ENCODE results near the gene LLGL2.

The LLGL2 gene

GRCh38 chr17:75553295-75554110 is 28.0 kb downstream of the LLGL2 start:
- DNase-seq: no peak

- DNase-seq: no peak
These were observed 30.2 kb downstream of the LLGL2 start for GRCh38 chr17:75555679-75556153.

- DNase-seq: no peak
These were observed 31.8 kb downstream of the LLGL2 start for GRCh38 chr17:75557075-75557851.

- no peak for DNase-seq
These were observed 32.6 kb downstream of the LLGL2 start for GRCh38 chr17:75557852-75558665.

- no peak for DNase-seq
These were observed 33.4 kb downstream of the LLGL2 start for GRCh38 chr17:75558666-75559530.

GRCh38 chr17:75559958-75560533 is 34.5 kb downstream of the LLGL2 start:
- DNase-seq: no peak

- DNase-seq: no peak
These were observed 36.6 kb downstream of the LLGL2 start for GRCh38 chr17:75561927-75562603.

GRCh38 chr17:75563063-75563758 is 37.7 kb downstream of the LLGL2 start:
- no peak for DNase-seq

- DNase-seq: no peak
These were observed 38.7 kb downstream of the LLGL2 start for GRCh38 chr17:75564195-75564594.

GRCh38 chr17:75565066-75565465 is 39.6 kb downstream of the LLGL2 start:
- DNase-seq: no peak

- DNase-seq: no peak
These were observed 40.1 kb downstream of the LLGL2 start for GRCh38 chr17:75565618-75566017.

GRCh38 chr17:75566416-75566815 is 40.9 kb downstream of the LLGL2 start:
- DNase-seq: no peak

GRCh38 chr17:75566834-75567233 is 41.3 kb downstream of the LLGL2 start:
- DNase-seq: no peak

GRCh38 chr17:75568412-75569255 is 43.1 kb downstream of the LLGL2 start:
- DNase-seq: no peak

- no peak for DNase-seq
These were observed 44.7 kb downstream of the LLGL2 start for GRCh38 chr17:75570034-75570676.

- DNase-seq: no peak
These were observed 45.3 kb downstream of the LLGL2 start for GRCh38 chr17:75570772-75571171.

- DNase-seq: no peak
These were observed 45.8 kb downstream of the LLGL2 start for GRCh38 chr17:75571197-75571884.

- DNase-seq: no peak
These were observed 46.4 kb downstream of the LLGL2 start for GRCh38 chr17:75571885-75572215.

Data from activated gamma-delta T cell (primary cell).